Middle frontal gyrus (tissue), 1 donor: ENCODE results near the gene GRAMD2A.

ENCODE experiments used
- DNase-seq: peaks from one replicate; pipeline ENCODE4 v3.0.0-alpha.2; 2015; ENCODE audit warnings: low spot score; ENCODE audit errors: extremely low spot score

GRAMD2A gene

GRCh38 chr15:72168808-72169190 is 28.8 kb downstream of the GRAMD2A start:
- DNase-seq, result no peak

DNA sequence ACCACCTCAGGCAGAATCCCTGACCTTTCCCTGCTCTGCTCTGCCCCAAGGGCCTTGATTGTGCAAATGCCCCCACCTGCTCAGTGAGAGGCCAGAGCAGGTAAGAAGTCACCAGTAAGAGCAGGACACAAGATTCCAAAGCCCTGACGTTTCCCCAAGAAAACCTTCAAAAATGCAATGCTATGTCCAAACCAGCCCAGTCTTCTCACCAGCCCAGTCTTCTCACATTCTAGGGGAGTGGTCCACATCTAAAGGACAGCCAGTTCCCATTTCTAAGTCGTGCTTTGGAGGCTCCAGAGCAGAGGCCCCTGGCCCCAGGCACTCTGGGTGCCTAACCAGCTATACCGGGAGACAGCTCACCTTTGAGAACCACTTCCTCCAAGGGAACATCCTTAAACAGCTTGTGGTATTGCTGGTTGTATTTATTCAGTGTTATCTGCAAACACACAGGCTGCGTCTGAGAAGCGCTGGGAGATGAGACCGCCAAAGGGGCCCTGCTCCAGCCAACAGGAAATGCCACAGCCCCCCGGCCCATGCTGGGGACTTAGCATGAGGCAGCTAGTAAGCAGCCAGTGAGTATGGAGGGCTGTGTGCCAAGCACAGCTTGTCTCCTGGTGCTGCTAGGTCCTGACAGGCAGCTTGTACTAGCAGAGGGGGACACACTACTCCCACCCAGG is 29.3 kb downstream of the GRAMD2A start:
- DNase-seq, result no peak

DNA sequence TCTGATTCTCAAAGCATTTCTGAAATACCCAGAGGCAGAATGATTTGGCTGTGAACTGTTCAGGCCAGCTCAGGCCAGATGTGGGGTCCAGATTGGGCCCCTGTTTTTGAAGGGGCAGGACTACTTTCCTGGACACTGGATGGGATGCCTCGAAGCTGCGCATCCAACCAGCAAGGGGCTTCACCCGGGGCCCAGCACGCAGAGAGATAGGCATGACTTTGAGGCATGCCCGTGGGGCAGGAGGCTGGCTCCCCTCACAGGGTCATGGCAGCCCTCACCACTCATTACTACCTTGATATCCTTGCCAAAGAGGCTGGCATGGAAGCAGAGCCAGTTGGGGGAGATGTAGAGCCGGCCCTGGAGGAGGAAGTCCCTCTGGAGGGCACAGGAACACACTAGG is 30.1 kb downstream of the GRAMD2A start:
- no peak for DNase-seq

DNA sequence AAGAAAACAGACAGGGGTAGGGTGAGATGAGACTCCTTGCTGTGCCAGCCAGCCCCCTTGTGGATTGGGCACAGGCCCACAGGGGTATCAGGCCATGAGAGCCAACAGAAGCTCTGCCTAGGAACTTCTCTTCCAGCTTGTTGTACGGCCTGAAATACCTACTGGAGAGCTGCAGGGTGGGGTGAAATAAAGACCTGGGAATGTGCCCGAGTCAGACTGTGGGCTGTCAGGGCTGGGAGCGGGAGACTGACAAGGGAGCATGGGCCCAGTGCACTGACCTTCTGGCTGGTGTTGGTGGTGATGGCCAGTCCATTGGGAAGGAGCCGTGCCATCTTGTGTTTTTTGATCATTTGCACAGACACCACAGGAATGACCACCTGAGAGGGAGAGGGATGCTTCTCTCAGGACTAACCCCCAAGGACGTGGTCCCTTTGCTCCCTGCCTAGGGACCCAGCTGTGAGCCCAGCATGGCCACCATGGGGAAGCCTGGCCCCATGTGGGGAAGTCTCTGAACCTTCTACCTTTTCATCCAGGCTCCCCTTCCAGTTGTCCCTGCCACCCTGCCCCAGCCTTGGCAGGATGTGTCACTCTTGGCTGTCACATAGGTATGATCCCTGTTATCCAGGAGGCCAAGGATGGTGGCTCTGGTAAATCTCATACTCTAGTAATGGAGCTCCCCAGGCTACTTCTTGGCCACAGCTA is 30.7 kb downstream of the GRAMD2A start:
- DNase-seq, result no peak

DNA sequence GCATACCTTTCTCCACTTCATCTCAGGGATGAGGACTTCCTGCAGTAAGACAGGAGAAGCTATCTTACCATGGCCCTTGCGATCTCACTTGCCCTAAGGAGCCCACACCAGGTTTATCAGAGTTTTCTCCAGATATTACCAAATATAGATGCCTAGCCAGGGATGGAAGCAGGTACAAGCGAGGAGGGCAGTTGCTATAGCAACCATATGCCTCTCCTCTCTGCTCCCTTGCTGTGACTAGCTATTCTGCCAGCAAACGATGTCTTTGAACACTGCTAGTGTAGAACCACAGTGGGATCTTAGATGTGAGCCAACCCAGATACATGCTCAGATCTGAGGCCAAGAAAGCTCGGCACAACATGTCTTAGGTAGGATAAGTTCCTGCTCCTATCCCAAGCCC is 33.9 kb downstream of the GRAMD2A start:
- peak; percentile 9 for DNase-seq

GRCh38 chr15:72162569-72162968 is 35.0 kb downstream of the GRAMD2A start:
- DNase-seq, result no peak

GRCh38 chr15:72161361-72162132 is 36.0 kb downstream of the GRAMD2A start:
- no peak for DNase-seq

DNA sequence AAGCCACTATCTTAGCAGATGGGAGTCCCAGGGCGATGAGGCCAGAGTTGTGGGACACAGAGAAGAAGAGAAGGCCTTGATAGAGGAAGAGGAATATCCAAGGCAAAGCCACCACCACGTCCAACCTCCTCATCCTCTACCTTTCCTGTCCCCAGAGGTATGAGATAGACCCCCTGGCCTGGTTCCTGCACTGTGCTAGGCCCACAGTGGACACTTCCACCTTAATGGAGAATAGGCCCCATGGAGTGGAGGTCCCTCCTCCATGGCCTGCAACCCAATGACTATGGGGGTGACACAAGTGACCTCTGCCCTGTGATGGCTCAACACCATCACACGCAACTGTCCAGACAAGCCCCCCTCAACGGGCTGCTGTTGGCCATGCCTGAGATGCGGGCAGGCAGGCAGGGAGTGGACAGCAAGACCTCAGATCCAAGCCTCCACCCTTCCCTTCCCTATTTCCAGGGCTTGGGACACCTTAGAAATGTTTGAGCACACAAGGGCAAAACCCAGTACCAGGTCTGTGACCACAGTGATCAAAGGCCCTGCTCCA is 36.8 kb downstream of the GRAMD2A start:
- no peak for DNase-seq

DNA sequence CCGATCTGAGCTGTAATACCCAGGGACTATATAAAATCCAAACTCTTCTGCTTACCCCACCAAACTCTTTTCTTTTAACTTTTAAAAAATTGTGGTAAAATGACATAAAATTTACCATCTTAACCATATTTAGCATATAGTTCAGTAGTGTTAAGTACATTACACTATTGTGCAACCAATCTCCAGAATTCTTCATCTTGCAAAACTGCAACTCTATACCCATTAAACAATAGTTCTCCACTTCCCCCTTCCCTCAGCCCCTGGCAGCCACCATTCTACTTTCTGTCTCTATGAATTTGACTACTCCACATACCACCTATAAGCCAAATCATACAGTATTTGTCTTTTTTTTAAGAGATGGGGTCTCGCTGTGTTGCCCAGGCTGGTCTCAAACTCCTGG is 40.7 kb downstream of the GRAMD2A start:
- no peak for DNase-seq

GRCh38 chr15:72155635-72156616 is 41.7 kb downstream of the GRAMD2A start:
- DNase-seq, result peak; percentile 87

DNA sequence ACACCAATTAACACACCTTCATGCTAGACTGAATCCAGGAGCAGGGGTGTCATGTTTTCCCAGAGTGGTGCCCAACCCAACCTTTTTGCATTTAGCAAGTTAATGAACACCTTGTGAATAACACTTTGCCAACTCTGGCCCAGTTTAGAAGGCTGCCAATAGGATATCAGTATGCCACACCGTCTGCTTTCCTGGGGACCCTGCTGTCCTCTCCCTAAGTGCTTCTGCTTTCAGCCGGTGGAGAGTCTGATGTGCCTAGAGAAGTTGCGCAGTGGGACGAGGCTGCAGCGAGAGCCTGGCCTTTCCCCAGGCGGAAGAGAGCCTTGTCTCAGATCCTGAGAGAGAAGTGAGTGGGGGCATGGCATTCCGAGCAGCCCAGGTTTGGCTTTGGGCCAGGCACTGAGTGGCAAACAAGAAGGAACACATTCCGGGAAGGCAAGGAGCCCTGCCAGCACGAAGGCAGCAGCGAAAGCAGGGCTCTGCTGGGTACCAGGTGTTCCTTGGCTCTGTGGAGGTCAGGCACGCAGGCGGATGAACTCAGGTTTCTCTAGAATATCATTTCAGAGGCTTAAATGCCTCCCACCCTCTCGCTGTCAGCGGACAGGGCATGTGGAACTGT is 42.5 kb downstream of the GRAMD2A start:
- no peak for DNase-seq

DNA sequence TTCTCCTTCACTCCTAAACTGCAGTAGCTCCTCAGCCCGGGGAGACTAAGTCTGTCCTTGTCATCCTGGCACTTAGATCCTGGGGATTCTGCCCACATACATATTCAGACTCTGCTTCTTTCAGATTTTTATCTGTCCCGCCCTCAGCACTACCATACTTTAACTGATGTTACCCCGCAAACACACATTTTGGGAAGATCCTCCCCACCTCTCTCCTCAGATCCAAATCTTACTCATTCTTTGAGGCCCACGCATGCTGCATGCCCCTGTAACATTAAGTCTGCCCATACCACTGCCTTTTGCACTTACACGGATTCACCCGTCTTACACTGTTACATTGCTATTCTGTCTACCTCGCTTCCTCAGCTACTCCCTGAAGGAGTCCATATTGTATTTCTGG is 43.3 kb downstream of the GRAMD2A start:
- no peak for DNase-seq

GRCh38 chr15:72153269-72154000 is 44.2 kb downstream of the GRAMD2A start:
- no peak for DNase-seq

GRCh38 chr15:72147418-72147817 is 50.2 kb downstream of the GRAMD2A start:
- no peak for DNase-seq

GRCh38 chr15:72146934-72147333 is 50.7 kb downstream of the GRAMD2A start:
- DNase-seq, result no peak

DNA sequence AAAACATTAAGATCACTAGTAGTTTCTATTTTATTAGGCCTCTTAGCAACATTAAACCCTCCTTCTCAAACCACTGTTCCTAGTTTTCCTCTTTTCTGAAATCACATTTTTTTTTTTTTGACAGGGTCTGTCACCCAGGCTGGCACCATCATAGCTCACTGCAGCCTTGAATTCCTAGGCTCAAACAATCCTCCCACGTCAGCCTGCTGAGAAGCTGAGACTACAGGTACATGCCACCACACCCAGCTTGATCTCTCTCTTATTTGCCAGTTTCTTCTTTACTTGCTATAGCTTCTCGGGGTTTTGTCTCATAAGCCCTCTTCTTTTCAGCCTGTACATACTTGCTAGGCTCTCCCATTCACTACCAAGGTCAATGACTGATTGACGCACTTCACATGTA is 51.4 kb downstream of the GRAMD2A start:
- DNase-seq, result no peak

DNA sequence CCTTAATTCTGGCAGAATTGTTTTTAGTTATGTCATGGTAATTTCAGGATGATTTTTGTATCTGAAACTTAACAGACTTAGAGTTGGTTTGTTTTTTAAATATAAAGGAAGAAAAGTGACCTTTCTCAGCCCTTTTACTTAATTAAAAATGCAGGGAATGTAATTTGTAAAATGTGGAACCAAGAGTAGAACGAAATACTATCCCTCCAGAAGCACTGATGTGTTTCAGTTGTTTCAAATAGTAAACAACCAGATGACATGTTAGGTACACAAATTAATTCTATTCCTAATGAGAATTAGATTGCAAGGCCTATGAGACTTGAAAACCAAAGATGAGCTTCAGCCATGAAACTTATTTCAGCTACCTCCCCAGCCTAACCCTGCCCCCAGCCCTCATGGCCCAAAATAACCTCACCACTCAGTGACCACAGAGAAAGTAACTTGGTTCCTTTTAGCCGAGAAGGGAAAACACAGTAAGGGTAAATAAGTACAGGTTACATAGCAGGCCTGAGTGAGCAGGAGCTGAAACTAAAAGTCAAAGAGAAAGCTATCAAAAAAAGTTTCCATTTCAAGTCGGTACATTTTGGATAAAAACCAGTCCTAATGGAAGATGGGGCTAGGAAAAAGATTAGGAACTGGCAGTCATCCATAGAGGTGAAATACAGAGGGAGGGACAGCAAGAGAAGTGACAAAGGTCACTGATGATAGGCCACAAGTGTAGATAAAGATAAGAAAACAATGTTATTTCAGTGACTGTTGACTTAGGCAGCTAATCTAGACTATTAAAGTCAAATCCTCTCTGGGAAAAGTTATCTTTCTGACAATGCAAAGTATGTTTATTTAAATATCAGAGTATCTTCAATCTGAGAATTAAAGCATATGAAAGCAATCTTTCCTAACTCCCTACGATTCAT is 56.2 kb downstream of the GRAMD2A start:
- DNase-seq, result no peak

DNA sequence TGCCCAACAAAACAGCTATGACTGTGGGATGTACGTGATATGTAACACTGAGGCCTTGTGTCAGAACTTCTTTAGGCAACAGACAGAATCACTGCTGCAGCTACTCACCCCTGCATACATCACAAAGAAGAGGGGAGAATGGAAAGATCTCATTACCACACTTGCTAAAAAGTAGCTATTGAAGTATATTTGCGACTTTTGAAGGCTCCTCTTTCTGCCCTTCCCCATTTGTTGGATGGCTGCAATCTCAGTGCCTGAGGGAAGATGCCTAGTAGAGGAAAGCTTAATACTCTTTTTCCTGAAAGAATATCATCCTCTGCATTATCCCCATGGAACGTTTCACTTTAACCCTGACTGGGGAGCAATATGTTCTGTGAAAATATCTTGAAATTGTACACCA is 57.5 kb downstream of the GRAMD2A start:
- no peak for DNase-seq

- DNase-seq, result no peak
Measured at GRCh38 chr15:72139667-72140066, 57.9 kb downstream of the GRAMD2A start.
